Keratinocyte (primary cell): ENCODE data around the gene CARMIL1. TPM values are rescaled to one million over a fixed set of nuclear protein-coding genes. Genes with fewer than 3 reads are reported as not detected.

Experiments used
- DNase-seq: peaks from one replicate; pipeline ENCODE4 v3.0.0-alpha.2; 2011; ENCODE audit warnings: low read depth, missing footprints, low spot score
- FAIRE-seq: peaks from 2 replicates; lab custom pipeline; 2011; peaks lifted over from hg19 to GRCh38; lab: Jason Lieb, UNC
- H2AFZ ChIP-seq: 2 replicates; pipeline ENCODE4 v1.6.0; 2012; ENCODE audit warnings: low read length, control low read depth, inconsistent platforms; ENCODE audit not compliant: control insufficient read depth
- H3K27ac ChIP-seq: 2 replicates; pipeline ENCODE4 v1.5.1; 2011; ENCODE audit warnings: low read length; ENCODE audit not compliant: control insufficient read depth, insufficient read depth
- H3K27me3 ChIP-seq: 3 replicates; pipeline ENCODE4 v1.6.0; 2011; ENCODE audit warnings: low read length; ENCODE audit not compliant: control insufficient read depth, insufficient read depth; ENCODE audit errors: extremely low read depth
- H3K36me3 ChIP-seq, 2 experiments: 2 replicates in 1 of 2; 3 replicates in 1 of 2; pipeline ENCODE4 v1.5.1; 2011; ENCODE audit warnings: low read length in 2 of 2, mild to moderate bottlenecking in 1 of 2; ENCODE audit not compliant: control insufficient read depth in 2 of 2, insufficient read depth in 2 of 2; ENCODE audit errors: extremely low read depth in 1 of 2
- H3K4me1 ChIP-seq: 3 replicates; pipeline ENCODE4 v1.5.1; 2011; ENCODE audit warnings: low read length; ENCODE audit not compliant: control insufficient read depth, insufficient read depth; ENCODE audit errors: extremely low read depth
- H3K4me2 ChIP-seq: 3 replicates; pipeline ENCODE4 v1.6.0; 2011; ENCODE audit warnings: low read depth, low read length; ENCODE audit not compliant: control insufficient read depth, insufficient read depth; ENCODE audit errors: extremely low read depth
- H3K4me3 ChIP-seq, 3 experiments: fragments of 200-600 bp in 1 of 3; sonication (generic) in 1 of 3; 2 replicates in 2 of 3; 3 replicates in 1 of 3; pipeline ENCODE4 v1.5.1; 2011 to 2016; ENCODE audit warnings: low read length in 3 of 3, mild to moderate bottlenecking in 3 of 3, control low read depth in 2 of 3, inconsistent platforms in 1 of 3, low read depth in 1 of 3, mixed read lengths in 1 of 3, mixed run types in 1 of 3, moderate library complexity in 1 of 3; ENCODE audit not compliant: control insufficient read depth in 2 of 3, insufficient read depth in 2 of 3; ENCODE audit errors: extremely low read depth in 1 of 3
- H3K79me2 ChIP-seq: 2 replicates; pipeline ENCODE4 v1.6.0; 2012; ENCODE audit warnings: low read length; ENCODE audit not compliant: control insufficient read depth, insufficient read depth
- H3K9ac ChIP-seq: 3 replicates; pipeline ENCODE4 v1.6.0; 2011; ENCODE audit warnings: low read length; ENCODE audit not compliant: control insufficient read depth, insufficient read depth; ENCODE audit errors: extremely low read depth
- H3K9me1 ChIP-seq: 3 replicates; pipeline ENCODE4 v1.6.0; 2011; ENCODE audit warnings: low read length; ENCODE audit not compliant: control insufficient read depth, insufficient read depth; ENCODE audit errors: extremely low read depth
- H3K9me3 ChIP-seq: 2 replicates; pipeline ENCODE4 v1.5.1; 2012; ENCODE audit warnings: low read depth, low read length; ENCODE audit not compliant: control insufficient read depth
- H4K20me1 ChIP-seq: 3 replicates; pipeline ENCODE4 v1.6.0; 2011; ENCODE audit warnings: low read length; ENCODE audit not compliant: control insufficient read depth, insufficient read depth; ENCODE audit errors: extremely low read depth
- EZH2 ChIP-seq: IDR thresholded peaks from one replicate; pipeline ENCODE4 v1.6.1; 2012; ENCODE audit warnings: inconsistent platforms, mild to moderate bottlenecking, low read length, moderate library complexity
- dilution Hi-C: fragments of 300-500 bp; cut with MboI; formaldehyde crosslinking; loops from one replicate; pipeline ENCODE4 v1.7.0; 2020; ENCODE audit warnings: low sequenced_read_pairs; ENCODE audit not compliant: extremely low pct_ligation_motif_present
- polyA plus RNA-seq, 5 experiments: library from polyadenylated mRNA; depleted of rRNA in 3 of 5; stranded (reverse) in 3 of 5; stranded (forward) in 1 of 5; unstranded in 1 of 5; fragments of >200 nt; gene quantifications; 1 replicate in 1 of 5; 2 replicates in 3 of 5; 3 replicates in 1 of 5; pipeline versions ENCODE4 v1.2.1 to v1.2.3, GENCODE V29; 2011 to 2012; ENCODE audit warnings: missing spikeins in 2 of 5, low read depth in 1 of 5, low replicate concordance in 1 of 5
- TF ChIP-seq, protein P1 (sequence below), 3 experiments: IDR thresholded peaks in 1 of 3; conservative IDR thresholded peaks in 1 of 3; optimal IDR thresholded peaks in 1 of 3; 2 replicates in 2 of 3; 3 replicates in 1 of 3; pipeline versions ENCODE3 to v1.5.1; 2011; ENCODE audit warnings: low read length in 3 of 3, mild to moderate bottlenecking in 3 of 3, moderate library complexity in 2 of 3, control low read depth in 1 of 3, inconsistent platforms in 1 of 3; ENCODE audit not compliant: insufficient read depth in 2 of 3; ENCODE audit errors: extremely low read depth in 1 of 3

CARMIL1 gene
- polyA plus RNA-seq, 1 donor (not counting 4 experiments of a cell fraction or from before 2014, with no cell fraction given) = 18.9 TPM

DNA sequence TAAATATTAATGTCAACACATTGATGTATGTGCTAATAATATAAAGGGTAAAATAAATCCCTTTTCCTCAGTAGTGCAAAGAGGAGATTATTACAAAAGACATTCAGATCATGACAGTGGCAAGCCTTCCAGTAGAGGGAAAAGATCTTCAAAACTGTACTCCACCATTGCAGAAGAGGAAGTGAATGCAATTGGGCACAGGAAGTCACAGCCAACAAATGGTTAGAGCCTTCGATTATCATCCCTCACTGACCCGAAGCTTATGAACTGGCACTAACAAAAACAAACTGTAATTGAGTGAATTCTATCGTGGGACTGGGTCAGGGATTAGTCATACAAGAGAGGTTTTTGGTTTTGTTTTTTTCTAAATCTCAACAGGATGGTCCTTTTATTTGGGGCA, 333.5 kb downstream of the CARMIL1 start:
- H3K79me2 ChIP-seq = no peaks in the 10 kb centered on the region
- no peak overlapping the region for H3K4me2 ChIP-seq
- peaks cover 0 to 3% of the 10 kb centered on the region in 2 experiments for H3K36me3 ChIP-seq
- no peaks in the 10 kb centered on the region for H3K4me1 ChIP-seq
- H2AFZ ChIP-seq = no peak overlapping the region
- no peaks in the 10 kb centered on the region for H3K9me3 ChIP-seq
- no peaks in the 10 kb centered on the region for H3K9me1 ChIP-seq
- no peak overlapping the region for H3K9ac ChIP-seq
- DNase-seq = no peak
- no peaks in the 10 kb centered on the region for H4K20me1 ChIP-seq
- H3K27me3 ChIP-seq = no peaks in the 10 kb centered on the region
- no peak for TF ChIP-seq EZH2
- TF ChIP-seq, protein P1, sequence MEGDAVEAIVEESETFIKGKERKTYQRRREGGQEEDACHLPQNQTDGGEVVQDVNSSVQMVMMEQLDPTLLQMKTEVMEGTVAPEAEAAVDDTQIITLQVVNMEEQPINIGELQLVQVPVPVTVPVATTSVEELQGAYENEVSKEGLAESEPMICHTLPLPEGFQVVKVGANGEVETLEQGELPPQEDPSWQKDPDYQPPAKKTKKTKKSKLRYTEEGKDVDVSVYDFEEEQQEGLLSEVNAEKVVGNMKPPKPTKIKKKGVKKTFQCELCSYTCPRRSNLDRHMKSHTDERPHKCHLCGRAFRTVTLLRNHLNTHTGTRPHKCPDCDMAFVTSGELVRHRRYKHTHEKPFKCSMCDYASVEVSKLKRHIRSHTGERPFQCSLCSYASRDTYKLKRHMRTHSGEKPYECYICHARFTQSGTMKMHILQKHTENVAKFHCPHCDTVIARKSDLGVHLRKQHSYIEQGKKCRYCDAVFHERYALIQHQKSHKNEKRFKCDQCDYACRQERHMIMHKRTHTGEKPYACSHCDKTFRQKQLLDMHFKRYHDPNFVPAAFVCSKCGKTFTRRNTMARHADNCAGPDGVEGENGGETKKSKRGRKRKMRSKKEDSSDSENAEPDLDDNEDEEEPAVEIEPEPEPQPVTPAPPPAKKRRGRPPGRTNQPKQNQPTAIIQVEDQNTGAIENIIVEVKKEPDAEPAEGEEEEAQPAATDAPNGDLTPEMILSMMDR (optimal IDR thresholded peaks at IDR 0.05 in 1 of 3, IDR thresholded peaks at IDR 0.05 in 1 of 3, conservative IDR thresholded peaks at IDR 0.05 in 1 of 3; ENCODE audit: extremely low read depth in 1 of 3, insufficient read depth in 2 of 3, low read length in 3 of 3) = no peak
- dilution Hi-C loops = no loop called here
- H3K4me3 ChIP-seq = no peak overlapping the region
- no peak overlapping the region for H3K27ac ChIP-seq
- no peak for FAIRE-seq

DNA sequence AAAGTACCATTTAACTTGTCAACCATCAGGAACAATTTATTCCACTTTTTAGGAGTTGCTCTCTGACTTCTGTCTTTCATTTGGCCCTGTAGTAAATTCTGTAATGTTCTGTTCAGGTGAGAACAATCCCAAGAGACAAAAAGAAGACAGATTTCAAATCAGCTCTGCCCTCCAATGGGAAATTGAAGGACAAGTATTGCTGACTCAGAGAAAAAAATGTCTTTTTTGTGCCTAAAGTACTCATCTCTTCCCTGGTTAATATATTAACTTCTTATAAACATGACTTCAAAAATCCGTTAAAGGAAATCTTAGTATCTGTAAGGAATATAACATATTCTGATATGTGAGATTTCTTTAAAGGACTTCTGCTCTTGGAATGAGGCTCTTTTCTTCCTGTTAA, 334.2 kb downstream of the CARMIL1 start:
- Histone ChIP-seq H3K4me1 (peaks cover 3% of the 10 kb centered on the region), H3K4me3 (no peak overlapping the region), H3K27ac (no peak overlapping the region), H3K9me1 (no peaks in the 10 kb centered on the region), H3K79me2 (no peaks in the 10 kb centered on the region), H3K36me3 (peaks cover 0 to 3% of the 10 kb centered on the region in 2 experiments), H3K27me3 (no peaks in the 10 kb centered on the region), H3K9ac (no peak overlapping the region), H3K9me3 (no peaks in the 10 kb centered on the region), H2AFZ (no peak overlapping the region), H3K4me2 (no peak overlapping the region), H4K20me1 (no peaks in the 10 kb centered on the region)
- no peak for TF ChIP-seq EZH2
- TF ChIP-seq, protein P1 (optimal IDR thresholded peaks at IDR 0.05 in 1 of 3, IDR thresholded peaks at IDR 0.05 in 1 of 3, conservative IDR thresholded peaks at IDR 0.05 in 1 of 3; ENCODE audit: extremely low read depth in 1 of 3, insufficient read depth in 2 of 3, low read length in 3 of 3) = no peak
- no peak for DNase-seq
- no peak for FAIRE-seq
- dilution Hi-C loops = no loop called here
